HG03460 (cell line): ENCODE data around the gene KRTAP10-11.
"Not testable (repeated sequence)": the region's sequence is repeated elsewhere in the genome, so short reads cannot be mapped to it uniquely, and the experiment has no call there.

Experiments used
- ATAC-seq: cut with Tn5 transposase; IDR thresholded peaks from one replicate; pipeline ENCODE4 v1.9.1; 2021; ENCODE audit not compliant: unreplicated experiment

The KRTAP10-11 gene

DNA sequence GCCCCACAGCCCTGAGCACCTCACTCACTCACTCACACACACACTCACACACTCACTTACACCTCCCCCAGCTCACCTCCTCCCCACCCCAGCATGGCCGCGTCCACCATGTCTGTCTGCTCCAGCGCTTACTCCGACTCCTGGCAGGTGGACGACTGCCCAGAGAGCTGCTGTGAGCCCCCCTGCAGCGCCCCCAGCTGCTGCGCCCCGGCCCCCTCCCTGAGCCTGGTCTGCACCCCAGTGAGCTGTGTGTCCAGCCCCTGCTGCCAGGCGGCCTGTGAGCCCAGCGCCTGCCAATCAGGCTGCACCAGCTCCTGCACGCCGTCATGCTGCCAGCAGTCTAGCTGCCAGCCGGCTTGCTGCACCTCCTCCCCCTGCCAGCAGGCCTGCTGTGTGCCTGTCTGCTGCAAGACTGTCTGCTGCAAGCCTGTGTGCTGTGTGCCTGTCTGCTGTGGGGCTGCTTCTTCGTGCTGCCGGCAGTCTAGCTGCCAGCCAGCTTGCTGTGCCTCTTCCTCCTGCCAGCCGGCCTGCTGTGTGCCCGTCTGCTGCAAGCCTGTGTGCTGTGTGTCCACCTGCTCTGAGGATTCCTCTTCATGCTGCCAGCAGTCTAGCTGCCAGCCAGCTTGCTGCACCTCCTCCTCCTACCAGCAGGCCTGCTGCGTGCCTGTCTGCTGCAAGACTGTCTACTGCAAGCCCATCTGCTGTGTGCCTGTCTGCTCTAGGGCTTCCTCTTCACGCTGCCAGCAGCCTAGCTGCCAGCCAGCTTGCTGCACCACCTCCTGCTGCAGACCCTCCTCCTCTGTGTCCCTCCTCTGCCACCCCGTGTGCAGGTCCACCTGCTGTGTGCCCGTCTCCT is at the start of gene KRTAP10-11:
KRTAP10-11 (plus strand) TSS at position 49 of the 856 bp plus-strand sequence; CDS start at position 94, 45 bp downstream.
- ATAC-seq, result not testable (repeated sequence)

DNA sequence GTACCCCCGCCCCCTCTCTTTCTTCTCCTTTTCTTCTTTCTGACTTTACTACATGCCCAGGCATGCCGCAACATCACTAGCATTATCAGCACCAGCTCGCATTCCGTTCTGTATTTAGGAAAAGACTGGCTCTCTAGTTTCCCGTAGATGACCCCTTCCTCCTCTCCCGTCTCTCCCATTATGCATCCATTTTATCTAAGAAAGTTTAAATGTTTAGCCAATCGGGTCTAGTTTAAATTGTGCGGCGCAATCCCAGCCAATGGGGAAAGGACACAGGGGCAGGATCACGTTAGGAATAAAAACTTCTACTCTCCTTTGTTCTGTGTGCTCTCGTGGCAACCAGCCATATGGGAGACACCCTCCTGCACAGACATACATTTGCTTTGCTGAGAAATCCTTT is 48.2 kb upstream of the KRTAP10-11 start:
- ATAC-seq, result no peak

DNA sequence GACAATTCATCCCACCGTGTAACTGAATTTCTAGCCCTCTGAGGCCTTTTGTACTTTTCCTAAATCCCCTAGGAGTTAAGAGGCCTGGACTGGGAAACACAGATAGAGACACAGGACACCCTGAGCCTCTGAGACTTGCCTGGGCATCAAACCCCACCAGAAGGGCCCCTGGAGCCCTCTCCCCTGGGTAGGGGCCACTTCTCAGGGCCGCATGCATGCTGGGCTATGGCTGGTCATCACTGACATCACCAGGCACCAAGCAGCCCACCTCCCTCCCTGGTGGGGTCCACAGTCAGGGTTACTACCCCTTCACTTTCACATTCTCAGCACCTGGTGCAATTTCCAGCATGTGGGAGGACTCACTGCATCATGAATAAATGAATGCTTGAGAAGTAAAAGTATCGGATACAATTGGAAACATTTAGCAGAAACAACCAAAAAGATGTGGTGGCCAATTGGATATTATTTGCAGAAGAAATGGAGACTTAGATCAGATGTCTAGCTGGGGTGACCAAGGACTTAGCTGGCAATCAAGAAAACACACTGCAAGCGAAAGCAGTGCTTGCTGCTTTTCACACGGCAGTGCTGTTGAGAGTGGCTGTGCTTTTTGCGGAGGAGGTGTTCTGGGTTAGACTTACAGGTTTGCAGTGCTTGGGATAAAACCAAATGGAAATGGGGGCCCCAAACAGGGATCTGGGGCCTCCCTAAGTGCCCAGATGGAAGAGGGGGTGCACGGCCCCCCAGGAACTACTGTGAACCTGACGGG is 46.8 kb upstream of the KRTAP10-11 start:
- ATAC-seq, result no peak

DNA sequence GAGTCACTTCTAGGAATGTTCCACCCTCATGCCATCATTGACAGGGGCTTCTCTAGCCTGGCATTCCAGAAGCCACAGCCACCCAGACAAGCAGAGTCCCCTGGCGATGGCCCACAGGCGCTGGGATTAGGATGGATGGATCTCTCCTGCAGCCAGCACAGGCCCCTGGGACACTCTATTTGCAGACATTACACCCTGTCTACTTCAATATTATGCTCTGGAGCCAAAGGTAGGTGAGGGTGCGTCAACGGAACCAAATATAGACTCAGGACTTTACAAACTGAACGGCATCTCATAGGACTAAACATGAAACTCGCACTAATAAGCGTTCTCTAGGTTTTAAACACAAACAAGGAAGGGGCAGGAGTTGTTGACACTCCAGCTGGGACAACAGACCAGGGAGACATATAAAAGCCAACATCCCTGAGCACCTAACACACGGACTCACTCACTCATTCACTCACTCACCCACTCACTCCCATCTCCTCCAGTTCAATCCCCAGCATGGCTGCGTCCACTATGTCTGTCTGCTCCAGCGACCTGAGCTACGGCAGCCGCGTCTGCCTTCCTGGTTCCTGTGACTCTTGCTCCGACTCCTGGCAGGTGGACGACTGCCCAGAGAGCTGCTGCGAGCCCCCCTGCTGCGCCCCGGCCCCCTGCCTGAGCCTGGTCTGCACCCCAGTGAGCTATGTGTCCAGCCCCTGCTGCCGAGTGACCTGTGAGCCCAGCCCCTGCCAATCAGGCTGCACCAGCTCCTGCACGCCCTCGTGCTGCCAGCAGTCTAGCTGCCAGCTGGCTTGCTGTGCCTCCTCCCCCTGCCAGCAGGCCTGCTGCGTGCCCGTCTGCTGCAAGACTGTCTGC is 45.9 kb upstream of the KRTAP10-11 start, which contains the start of gene KRTAP10-7:
KRTAP10-7 (plus strand) TSS at position 480 of the 861 bp plus-strand sequence; CDS start at position 505, 25 bp downstream.
- ATAC-seq, result not testable (repeated sequence)

DNA sequence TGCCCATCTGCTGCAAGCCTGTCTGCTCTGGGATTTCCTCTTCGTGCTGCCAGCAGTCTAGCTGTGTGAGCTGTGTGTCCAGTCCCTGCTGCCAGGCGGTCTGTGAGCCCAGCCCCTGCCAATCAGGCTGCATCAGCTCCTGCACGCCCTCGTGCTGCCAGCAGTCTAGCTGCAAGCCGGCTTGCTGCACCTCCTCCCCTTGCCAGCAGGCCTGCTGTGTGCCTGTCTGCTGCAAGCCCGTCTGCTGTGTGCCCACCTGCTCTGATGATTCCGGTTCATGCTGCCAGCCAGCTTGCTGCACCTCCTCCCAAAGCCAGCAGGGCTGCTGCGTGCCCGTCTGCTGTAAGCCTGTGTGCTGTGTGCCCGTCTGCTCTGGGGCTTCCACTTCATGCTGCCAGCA is 45.1 kb upstream of the KRTAP10-11 start:
- not testable (repeated sequence) for ATAC-seq

GRCh38 chr21:44601596-44602462 is 44.4 kb upstream of the KRTAP10-11 start:
- ATAC-seq, result no peak

GRCh38 chr21:44602463-44602850 is 43.8 kb upstream of the KRTAP10-11 start:
- no peak for ATAC-seq

DNA sequence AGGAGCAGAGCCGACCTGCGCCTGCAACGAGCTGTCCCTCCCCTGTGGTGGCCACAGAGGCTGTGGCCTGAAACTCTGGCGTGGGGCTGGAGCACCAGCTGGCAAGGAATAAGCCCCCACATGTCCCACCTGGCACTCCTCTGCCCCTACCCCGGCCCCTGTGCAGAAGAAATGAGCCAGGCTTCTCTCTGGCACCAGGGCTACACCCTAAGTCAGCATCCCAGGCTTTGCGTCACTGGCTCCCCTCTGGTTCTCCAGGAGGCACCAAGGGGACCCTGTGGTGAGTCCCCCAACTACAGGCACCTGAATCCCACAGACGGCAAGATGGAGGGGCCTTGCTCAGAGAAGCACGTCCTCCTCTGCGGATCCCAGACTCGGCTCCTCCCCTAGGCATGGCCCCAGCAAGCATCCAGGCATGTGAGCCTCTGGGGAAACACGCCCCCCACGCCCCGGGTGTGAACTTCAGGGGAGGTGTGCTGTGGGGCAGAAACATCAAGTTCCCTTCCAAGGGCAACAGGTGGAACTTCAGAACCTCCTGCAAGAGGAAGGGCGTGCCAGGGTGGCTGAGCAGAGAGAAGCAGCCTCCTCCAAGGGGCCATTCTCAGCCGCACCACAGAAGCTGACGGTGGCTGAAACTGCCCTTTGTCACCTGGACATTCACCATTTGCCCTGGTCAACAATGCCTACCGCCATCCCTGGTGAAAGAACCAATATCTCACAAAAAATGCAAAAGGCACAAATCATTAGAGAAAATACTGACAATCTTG is 42.9 kb upstream of the KRTAP10-11 start:
- no peak for ATAC-seq

DNA sequence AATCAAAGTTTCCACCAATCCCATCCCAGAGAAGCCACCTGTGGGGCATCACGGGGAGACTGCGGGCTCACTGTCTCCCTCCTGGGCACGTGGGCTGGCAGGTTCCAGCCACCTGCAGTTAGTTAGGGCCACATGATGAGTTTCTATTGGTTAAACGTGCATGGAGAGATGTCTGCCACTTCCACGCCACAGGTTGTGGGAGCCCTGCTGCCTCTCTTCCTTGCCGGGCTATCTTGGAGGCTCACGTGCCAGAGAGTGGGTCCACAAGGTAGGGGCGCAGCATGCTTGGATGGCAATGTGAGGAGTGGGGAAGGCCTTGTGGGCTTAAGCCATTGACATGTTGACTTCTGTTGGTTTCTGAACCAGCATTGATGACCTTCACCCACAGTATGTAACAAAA is 42.3 kb upstream of the KRTAP10-11 start:
- no peak for ATAC-seq

DNA sequence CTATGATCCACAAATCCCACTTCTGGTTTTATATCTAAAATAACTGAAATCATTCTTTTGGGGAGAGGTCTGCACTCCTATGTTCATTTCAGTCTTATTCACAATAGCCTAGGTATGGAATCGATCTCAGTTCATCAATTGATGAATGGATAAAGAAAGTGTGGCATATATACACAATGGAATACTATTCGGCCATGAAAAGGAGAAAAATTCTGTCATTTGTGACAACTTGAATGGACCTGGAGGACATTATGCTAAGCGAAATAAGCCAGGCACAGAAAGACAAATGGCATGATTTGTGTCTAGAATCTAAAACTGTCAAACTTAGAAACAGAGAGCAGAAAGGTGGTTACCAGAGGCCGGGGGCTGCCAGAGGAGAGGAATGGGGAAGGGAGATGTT is 39.7 kb upstream of the KRTAP10-11 start:
- ATAC-seq, result no peak

GRCh38 chr21:44609193-44609592 is 37.0 kb upstream of the KRTAP10-11 start:
- no peak for ATAC-seq

- ATAC-seq, result not testable (repeated sequence)
Measured at GRCh38 chr21:44610157-44610843, 35.9 kb upstream of the KRTAP10-11 start.

- no peak for ATAC-seq
Measured at GRCh38 chr21:44611551-44611950, 34.7 kb upstream of the KRTAP10-11 start.

- ATAC-seq, result no peak
Measured at GRCh38 chr21:44612029-44612486, 34.2 kb upstream of the KRTAP10-11 start, which contains the start of gene KRTAP10-8. TSS of gene KRTAP10-8 (plus strand) at chr21:44612079. CDS start at chr21:44612101, 22 bp downstream.

GRCh38 chr21:44612669-44613229 is 33.5 kb upstream of the KRTAP10-11 start:
- no peak for ATAC-seq

DNA sequence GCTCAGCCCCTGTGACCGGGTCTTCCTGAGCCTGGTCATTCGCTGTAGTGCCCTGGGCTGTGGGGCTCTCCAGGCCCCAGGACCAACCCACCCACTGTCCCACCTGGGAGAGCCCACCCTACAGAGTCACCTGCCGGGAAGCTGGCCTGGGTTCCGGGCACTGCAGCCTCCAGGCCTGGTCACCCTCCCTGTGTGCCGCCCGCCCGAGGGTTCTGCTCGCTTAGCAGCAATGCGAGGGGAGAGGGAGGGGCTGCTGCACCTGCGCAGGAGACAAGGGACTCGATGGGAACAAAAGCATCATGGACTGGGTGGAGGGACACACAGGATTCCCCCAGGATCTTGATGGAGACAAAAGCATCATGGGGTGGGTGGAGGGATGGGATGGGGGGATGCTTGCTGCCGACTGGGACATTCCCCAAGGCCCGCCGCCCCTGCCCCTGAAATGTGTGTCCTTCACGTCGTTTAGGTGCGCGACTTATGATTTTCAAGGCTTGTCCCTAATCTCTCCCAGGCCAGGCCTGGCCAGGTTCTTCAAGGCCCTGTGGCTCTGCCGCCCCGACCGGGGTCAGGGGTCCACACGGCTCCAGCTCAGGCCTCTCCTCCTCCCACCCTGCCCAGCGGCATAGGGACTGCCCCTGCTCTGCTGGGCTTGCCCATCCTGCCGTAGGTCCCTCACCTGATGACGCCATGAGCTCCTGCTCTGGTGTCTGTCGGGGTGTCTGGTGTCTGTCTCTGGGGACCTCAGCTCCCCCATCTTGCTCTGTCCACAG is 32.6 kb upstream of the KRTAP10-11 start:
- no peak for ATAC-seq

- ATAC-seq, result no peak
Measured at GRCh38 chr21:44614161-44614631, 32.0 kb upstream of the KRTAP10-11 start.
